BJ (cell line): ENCODE data around the gene AGAP1. TPM values are rescaled to one million over a fixed set of nuclear protein-coding genes. Genes with fewer than 3 reads are reported as not detected.

Source experiments
- CTCF ChIA-PET: fragments of 350-600 bp; formaldehyde crosslinking; extraction: SDS; loops from one replicate; lab custom pipeline; 2021; ENCODE audit warnings: antibody characterized with exemption, inconsistent platforms; lab: Yijun Ruan, JAX
- POLR2A ChIA-PET: fragments of 300-600 bp; sonication (Branson Sonifier 250); formaldehyde crosslinking; extraction: SDS; loops from one replicate; lab custom pipeline; 2021; ENCODE audit warnings: antibody characterized with exemption; lab: Charles Lee
- DNase-seq: peaks from one replicate; pipeline ENCODE4 v3.0.0-alpha.2; 2011; ENCODE audit warnings: low read depth
- H3K27me3 ChIP-seq: 2 replicates; pipeline ENCODE4 v1.6.0; 2011; ENCODE audit warnings: low read length; ENCODE audit not compliant: control insufficient read depth, insufficient read depth
- H3K36me3 ChIP-seq: 2 replicates; pipeline ENCODE4 v1.5.1; 2011; ENCODE audit warnings: low read length; ENCODE audit not compliant: control insufficient read depth, insufficient read depth
- H3K4me3 ChIP-seq: 2 replicates; pipeline ENCODE4 v1.5.1; 2011; ENCODE audit warnings: low read depth, mild to moderate bottlenecking, control low read depth, low read length
- polyA plus RNA-seq: library from polyadenylated mRNA; depleted of rRNA; stranded (reverse); fragments of >200 nt; gene quantifications from 2 replicates; pipeline ENCODE4 v1.2.3, GENCODE V29; 2011
- TF ChIP-seq, protein P1 (sequence below): IDR thresholded peaks from 2 replicates; pipeline ENCODE4 v1.5.1; 2011; ENCODE audit warnings: low read depth, mild to moderate bottlenecking, control low read depth, inconsistent platforms, low read length, moderate library complexity; ENCODE audit not compliant: insufficient read depth

The AGAP1 gene
- polyA plus RNA-seq, 1 experiment, result 14.9 TPM

DNA sequence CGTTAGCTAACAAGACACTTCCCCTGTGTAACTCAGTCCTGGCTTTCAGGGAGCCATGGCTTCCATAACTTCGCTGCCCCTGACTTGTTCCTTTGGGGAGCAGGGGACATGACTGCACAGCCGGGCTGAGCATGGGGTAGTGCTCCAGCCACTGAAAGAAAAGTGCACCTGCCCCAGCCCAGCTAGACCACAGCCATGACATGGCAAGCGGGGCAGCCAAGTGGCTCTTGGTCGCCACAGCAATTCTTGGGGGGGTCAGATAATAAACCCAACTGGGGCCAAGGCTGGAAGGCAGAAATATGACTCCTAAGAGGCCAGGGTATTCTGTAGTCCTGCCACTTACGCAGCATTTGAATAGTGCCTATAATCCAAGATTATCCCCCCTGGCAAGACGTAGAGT lies 385.3 kb downstream of the AGAP1 start:
- CTCF ChIA-PET, result no interaction called here
- no peak for DNase-seq
- Histone ChIP-seq H3K27me3 (no peaks in the 10 kb centered on the region), H3K4me3 (no peak overlapping the region), H3K36me3 (no peaks in the 10 kb centered on the region)
- POLR2A ChIA-PET, result no interaction called here
- TF ChIP-seq, protein P1, sequence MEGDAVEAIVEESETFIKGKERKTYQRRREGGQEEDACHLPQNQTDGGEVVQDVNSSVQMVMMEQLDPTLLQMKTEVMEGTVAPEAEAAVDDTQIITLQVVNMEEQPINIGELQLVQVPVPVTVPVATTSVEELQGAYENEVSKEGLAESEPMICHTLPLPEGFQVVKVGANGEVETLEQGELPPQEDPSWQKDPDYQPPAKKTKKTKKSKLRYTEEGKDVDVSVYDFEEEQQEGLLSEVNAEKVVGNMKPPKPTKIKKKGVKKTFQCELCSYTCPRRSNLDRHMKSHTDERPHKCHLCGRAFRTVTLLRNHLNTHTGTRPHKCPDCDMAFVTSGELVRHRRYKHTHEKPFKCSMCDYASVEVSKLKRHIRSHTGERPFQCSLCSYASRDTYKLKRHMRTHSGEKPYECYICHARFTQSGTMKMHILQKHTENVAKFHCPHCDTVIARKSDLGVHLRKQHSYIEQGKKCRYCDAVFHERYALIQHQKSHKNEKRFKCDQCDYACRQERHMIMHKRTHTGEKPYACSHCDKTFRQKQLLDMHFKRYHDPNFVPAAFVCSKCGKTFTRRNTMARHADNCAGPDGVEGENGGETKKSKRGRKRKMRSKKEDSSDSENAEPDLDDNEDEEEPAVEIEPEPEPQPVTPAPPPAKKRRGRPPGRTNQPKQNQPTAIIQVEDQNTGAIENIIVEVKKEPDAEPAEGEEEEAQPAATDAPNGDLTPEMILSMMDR, result no peak

DNA sequence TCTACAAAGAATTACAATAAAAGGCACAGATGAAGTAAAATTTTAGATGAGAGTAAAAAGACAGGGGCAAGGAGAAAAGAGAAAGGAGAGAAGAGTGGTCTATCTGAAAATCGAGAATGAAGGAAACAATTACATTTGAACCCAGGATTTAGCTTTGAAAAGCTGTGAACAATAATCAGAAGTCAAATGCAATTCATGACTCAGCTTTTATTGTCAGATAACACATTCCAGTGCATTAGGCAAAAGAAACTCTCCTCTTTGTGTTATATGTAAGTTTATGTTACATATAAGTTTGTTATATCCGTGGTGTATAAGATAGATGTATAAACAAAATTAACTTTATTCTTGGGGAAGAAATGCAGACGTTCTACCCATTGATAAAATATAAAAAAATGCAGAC lies 389.8 kb downstream of the AGAP1 start:
- H3K4me3 ChIP-seq, result no peak overlapping the region
- no peak for DNase-seq
- TF ChIP-seq, protein P1, result no peak
- POLR2A ChIA-PET, result no interaction called here
- CTCF ChIA-PET, result interaction anchor here (1.4 kb wide), 1 partner anchor 104 kb away, joined by 4 read pairs; no protein-coding TSS in a partner anchor
- no peaks in the 10 kb centered on the region for H3K36me3 ChIP-seq
- H3K27me3 ChIP-seq, result no peaks in the 10 kb centered on the region

DNA sequence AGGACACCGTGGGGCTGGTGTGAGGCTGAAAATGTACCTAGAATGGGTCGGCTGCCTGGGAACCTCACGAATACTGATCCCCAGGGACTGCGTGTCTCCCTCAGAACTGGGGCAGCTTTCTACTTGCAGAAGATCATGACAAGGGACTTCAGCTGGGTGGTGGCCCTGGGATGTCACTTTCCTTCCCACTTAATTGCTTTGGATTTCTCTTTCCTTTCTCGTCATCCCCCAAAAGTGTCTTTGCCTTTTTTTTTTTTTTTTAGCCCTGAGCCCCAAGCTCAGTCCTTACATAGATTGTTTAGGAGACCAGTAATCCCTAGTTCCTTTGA lies 395.4 kb downstream of the AGAP1 start:
- Histone ChIP-seq H3K36me3 (no peaks in the 10 kb centered on the region), H3K27me3 (no peaks in the 10 kb centered on the region), H3K4me3 (no peak overlapping the region)
- POLR2A ChIA-PET, result no interaction called here
- CTCF ChIA-PET, result interaction anchor here (1.0 to 1.5 kb wide), 2 partner anchors 33 to 44 kb away, joined by 3 read pairs; no protein-coding TSS in a partner anchor
- TF ChIP-seq, protein P1, result no peak
- DNase-seq, result no peak

DNA sequence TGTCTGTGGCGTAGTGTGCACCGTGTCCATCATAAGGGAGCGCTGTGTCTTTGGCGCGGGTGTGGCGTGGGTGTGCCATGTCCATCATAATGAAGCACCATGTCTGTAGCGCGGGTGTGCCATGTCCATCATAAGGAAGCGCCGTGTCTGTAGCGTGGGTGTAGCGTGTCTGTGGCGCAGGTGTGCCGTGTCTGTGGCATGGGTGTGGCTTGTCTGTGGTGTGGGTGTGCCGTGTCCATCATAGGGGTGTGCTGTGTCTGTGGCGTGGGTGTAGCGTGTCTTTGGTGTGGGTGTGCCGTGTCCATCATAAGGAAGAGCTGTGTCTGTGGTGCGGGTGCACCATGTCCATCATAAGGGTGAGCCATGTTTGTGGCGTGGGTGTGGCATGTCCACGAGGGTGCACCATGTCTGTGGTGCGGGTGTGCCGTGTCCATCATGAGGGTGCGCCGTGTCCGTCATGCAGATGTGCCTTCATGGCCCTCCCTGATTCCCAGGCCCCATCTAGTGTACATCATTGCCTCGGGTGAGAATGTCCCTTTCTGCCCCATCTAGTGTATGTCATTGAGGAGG lies 399.4 kb downstream of the AGAP1 start:
- CTCF ChIA-PET, result no interaction called here
- no peaks in the 10 kb centered on the region for H3K36me3 ChIP-seq
- no peaks in the 10 kb centered on the region for H3K27me3 ChIP-seq
- POLR2A ChIA-PET, result no interaction called here
- no peak overlapping the region for H3K4me3 ChIP-seq
- no peak for DNase-seq
- TF ChIP-seq, protein P1, result no peak

DNA sequence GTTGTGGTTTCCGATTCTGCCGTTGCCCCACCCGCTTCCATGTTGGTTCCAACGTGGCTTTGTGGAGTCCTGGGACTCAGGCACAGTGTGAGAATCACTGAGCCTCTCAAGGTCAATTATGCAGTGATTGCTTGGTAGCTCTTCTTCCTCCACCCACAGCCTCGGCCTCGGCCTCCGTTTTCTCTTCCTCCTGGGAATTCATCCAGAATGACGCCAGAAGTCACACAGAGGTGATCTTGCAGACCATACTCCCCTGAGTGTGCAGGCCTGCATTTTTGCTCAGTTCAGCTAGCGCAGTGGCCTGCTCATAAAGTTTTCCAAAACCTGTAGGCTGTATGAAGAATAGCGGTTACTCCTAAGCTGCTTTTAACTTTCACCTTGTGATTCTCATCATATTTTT lies 401.0 kb downstream of the AGAP1 start:
- ChIA-PET CTCF (no interaction called here), POLR2A (no interaction called here)
- no peak overlapping the region for H3K4me3 ChIP-seq
- H3K27me3 ChIP-seq, result no peaks in the 10 kb centered on the region
- no peak for DNase-seq
- TF ChIP-seq, protein P1, result no peak
- H3K36me3 ChIP-seq, result no peaks in the 10 kb centered on the region
